ENCODE measurements around the gene ZMIZ1. TPM values are rescaled to one million over a fixed set of nuclear protein-coding genes. Genes with fewer than 3 reads are reported as not detected.

ZMIZ1 gene
- total RNA-seq, 1 experiment from 2014 or later: 42.3 TPM

DNA sequence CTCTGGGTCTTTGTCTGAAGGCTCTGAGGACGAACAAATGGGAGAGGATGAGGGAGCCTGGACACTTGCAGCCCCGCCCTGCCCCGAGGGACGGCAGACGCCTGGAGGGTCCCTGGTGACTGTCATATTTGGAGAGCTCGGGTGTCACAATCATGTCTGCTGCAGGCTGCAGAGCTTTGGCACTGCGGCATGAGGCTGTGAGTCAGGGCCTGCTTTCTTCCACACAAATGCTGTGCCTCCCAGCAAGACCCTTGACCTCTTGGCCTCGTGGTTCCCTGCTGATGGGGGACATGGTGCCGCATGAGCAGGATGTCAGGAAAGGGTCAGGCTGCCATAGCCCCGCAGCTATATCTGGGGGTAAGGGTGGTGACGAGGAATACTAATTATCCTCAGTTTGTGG, 213.6 kb downstream of the ZMIZ1 start:
- CTCF ChIA-PET: no interaction called here
- Mint-ChIP-seq H3K36me3 (ENCODE audit: insufficient read depth, unreplicated experiment) (peaks cover 34% of the 10 kb centered on the region), H3K27me3 (ENCODE audit: insufficient read depth, unreplicated experiment) (no peaks in the 10 kb centered on the region), H3K4me3 (ENCODE audit: unreplicated experiment) (no peak overlapping the region), H3K27ac (ENCODE audit: unreplicated experiment) (no peak overlapping the region), H3K9me3 (ENCODE audit: unreplicated experiment) (no peaks in the 10 kb centered on the region), H3K4me1 (ENCODE audit: low read depth, unreplicated experiment) (no peaks in the 10 kb centered on the region)
- no TSS peak for BruUV-seq (replicated peaks)
- no peaks in the 10 kb centered on the region for H3K4me1 ChIP-seq
- intact Hi-C loops (cut with micrococcal nuclease; ENCODE audit: unreplicated experiment): no loop called here
- no peaks in the 10 kb centered on the region for H3K27me3 ChIP-seq (replicated peaks; ENCODE audit: control insufficient read depth, insufficient read depth, low read length)
- POLR2A ChIA-PET: no interaction called here
- no peak overlapping the region for H3K4me3 ChIP-seq (ENCODE audit: low read depth, low read length)
- H3K36me3 ChIP-seq (ENCODE audit: control insufficient read depth, insufficient read depth, low read length): peaks cover 1% of the 10 kb centered on the region; the same call in 1 of the 2 replicates
- TF ChIP-seq, protein P1, sequence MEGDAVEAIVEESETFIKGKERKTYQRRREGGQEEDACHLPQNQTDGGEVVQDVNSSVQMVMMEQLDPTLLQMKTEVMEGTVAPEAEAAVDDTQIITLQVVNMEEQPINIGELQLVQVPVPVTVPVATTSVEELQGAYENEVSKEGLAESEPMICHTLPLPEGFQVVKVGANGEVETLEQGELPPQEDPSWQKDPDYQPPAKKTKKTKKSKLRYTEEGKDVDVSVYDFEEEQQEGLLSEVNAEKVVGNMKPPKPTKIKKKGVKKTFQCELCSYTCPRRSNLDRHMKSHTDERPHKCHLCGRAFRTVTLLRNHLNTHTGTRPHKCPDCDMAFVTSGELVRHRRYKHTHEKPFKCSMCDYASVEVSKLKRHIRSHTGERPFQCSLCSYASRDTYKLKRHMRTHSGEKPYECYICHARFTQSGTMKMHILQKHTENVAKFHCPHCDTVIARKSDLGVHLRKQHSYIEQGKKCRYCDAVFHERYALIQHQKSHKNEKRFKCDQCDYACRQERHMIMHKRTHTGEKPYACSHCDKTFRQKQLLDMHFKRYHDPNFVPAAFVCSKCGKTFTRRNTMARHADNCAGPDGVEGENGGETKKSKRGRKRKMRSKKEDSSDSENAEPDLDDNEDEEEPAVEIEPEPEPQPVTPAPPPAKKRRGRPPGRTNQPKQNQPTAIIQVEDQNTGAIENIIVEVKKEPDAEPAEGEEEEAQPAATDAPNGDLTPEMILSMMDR (IDR thresholded peaks at IDR 0.05; ENCODE audit: insufficient read depth in 1 of 2, low read depth in 1 of 2, low read length in 1 of 2, severe bottlenecking in 1 of 2, unreplicated experiment in 1 of 2): no peak
- H3K9me3 ChIP-seq: no peaks in the 10 kb centered on the region
- no peak for DNase-seq

DNA sequence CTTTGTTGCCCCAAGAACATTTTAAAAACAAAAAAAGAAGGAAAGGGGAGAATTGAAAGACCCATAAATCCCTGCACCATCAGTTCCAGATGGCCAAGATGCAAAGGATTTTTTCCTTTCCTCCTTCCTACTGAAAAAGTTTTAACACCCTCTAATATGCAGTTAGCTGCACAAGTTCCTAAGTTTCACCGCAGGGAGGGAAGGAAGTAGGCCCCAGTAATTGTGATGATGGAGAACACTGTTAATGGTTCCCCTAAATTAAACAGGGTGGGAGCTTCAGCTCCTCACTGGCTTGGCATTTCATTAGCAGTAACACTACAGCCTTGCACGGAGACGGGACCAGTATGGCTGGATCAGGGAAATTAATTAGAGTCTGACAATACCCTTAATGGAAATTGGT, 214.8 kb downstream of the ZMIZ1 start:
- Histone ChIP-seq H3K36me3 (ENCODE audit: control insufficient read depth, insufficient read depth, low read length) (peaks cover 2% of the 10 kb centered on the region), H3K4me3 (ENCODE audit: low read depth, low read length) (no peak overlapping the region), H3K27me3 (replicated peaks; ENCODE audit: control insufficient read depth, insufficient read depth, low read length) (no peaks in the 10 kb centered on the region), H3K9me3 (no peaks in the 10 kb centered on the region), H3K4me1 (no peaks in the 10 kb centered on the region)
- no peak overlapping the region for H3K4me3 Mint-ChIP-seq (ENCODE audit: unreplicated experiment)
- H3K9me3 Mint-ChIP-seq (ENCODE audit: unreplicated experiment): no peaks in the 10 kb centered on the region
- intact Hi-C loops (cut with micrococcal nuclease; ENCODE audit: unreplicated experiment): no loop called here
- CTCF ChIA-PET: no interaction called here
- no peaks in the 10 kb centered on the region for H3K4me1 Mint-ChIP-seq (ENCODE audit: low read depth, unreplicated experiment)
- POLR2A ChIA-PET: no interaction called here
- H3K27ac Mint-ChIP-seq (ENCODE audit: unreplicated experiment): no peak overlapping the region
- no peaks in the 10 kb centered on the region for H3K27me3 Mint-ChIP-seq (ENCODE audit: insufficient read depth, unreplicated experiment)
- no TSS peak for BruUV-seq (replicated peaks)
- TF ChIP-seq, protein P1 (IDR thresholded peaks at IDR 0.05; ENCODE audit: insufficient read depth in 1 of 2, low read depth in 1 of 2, low read length in 1 of 2, severe bottlenecking in 1 of 2, unreplicated experiment in 1 of 2): no peak
- no peak for DNase-seq
- H3K36me3 Mint-ChIP-seq (ENCODE audit: insufficient read depth, unreplicated experiment): peaks cover 34% of the 10 kb centered on the region

DNA sequence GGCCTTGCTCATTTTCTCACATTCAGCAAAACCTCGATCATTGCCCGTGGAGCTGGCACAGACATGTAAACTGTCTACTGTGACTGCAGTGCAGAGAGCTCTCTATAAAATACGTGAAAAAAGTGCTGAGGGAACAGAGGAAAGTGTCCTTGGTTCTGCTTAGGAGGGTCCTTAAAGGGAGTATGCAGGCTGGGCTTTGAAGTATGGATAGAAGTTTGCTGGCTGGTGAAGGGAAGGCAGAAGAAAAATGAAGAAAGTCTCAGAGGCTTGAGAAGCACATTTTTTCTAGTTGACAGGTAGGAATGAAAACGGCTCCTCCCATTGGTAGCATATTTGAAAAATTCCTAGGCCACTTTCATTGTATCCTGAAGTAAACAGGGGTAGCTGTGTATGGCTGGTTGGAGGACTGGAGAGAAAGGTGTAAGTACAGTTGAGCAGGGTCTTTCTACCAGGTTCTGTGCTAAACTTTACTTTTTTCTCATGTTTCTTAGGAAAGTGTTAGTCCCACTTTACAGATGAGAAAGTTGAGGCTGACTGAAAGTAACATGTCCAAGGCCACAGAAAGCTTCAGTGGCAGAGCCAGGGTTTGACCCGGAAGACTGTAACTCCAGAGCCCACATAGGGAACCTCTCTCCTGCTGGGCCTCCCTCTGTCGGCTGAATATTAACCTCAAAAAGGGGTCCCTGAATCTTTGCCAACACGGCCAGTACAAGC, 215.5 kb downstream of the ZMIZ1 start:
- TF ChIP-seq, protein P1 (IDR thresholded peaks at IDR 0.05; ENCODE audit: insufficient read depth in 1 of 2, low read depth in 1 of 2, low read length in 1 of 2, severe bottlenecking in 1 of 2, unreplicated experiment in 1 of 2): no peak
- no peak overlapping the region for H3K4me3 Mint-ChIP-seq (ENCODE audit: unreplicated experiment)
- peaks cover 2% of the 10 kb centered on the region for H3K36me3 ChIP-seq (ENCODE audit: control insufficient read depth, insufficient read depth, low read length)
- no TSS peak for BruUV-seq (replicated peaks)
- ChIA-PET POLR2A (no interaction called here), CTCF (no interaction called here)
- H3K27me3 ChIP-seq (replicated peaks; ENCODE audit: control insufficient read depth, insufficient read depth, low read length): no peaks in the 10 kb centered on the region
- H3K36me3 Mint-ChIP-seq (ENCODE audit: insufficient read depth, unreplicated experiment): peaks cover 37% of the 10 kb centered on the region
- no peaks in the 10 kb centered on the region for H3K4me1 Mint-ChIP-seq (ENCODE audit: low read depth, unreplicated experiment)
- intact Hi-C loops (cut with micrococcal nuclease; ENCODE audit: unreplicated experiment): no loop called here
- H3K9me3 ChIP-seq: no peaks in the 10 kb centered on the region
- no peaks in the 10 kb centered on the region for H3K27me3 Mint-ChIP-seq (ENCODE audit: insufficient read depth, unreplicated experiment)
- H3K4me1 ChIP-seq: no peaks in the 10 kb centered on the region
- H3K27ac Mint-ChIP-seq (ENCODE audit: unreplicated experiment): no peak overlapping the region
- H3K4me3 ChIP-seq (ENCODE audit: low read depth, low read length): no peak overlapping the region
- no peaks in the 10 kb centered on the region for H3K9me3 Mint-ChIP-seq (ENCODE audit: unreplicated experiment)
- no peak for DNase-seq

Data from Caco-2 (cell line).